ENCODE measurements around the gene ZSWIM2. TPM values are rescaled to one million over a fixed set of nuclear protein-coding genes. Genes with fewer than 3 reads are reported as not detected.

The ZSWIM2 gene
- polyA plus RNA-seq, 6 donors from 2014 or later, result not detected

DNA sequence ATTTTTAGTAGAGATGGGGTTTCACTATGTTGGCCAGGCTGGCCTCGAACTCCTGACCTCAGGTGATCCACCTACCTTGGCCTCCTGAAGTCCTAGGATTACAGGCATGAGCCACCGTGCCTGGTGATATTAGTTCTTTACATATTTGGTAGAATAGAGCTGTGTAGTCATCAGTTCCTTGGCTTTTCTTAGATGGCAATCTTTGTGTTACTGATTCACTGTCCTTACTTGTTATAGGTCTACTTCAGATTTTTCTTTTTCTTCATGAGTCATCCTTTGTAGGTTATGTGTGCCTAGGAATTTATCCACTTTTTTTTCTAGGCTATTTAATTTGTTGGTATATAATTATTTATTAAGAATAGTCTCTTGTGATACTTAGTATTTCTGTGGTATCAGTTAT, 30.3 kb upstream of the ZSWIM2 start:
- H3K27ac Mint-ChIP-seq, result no peak overlapping the region
- no peak for DNase-seq

DNA sequence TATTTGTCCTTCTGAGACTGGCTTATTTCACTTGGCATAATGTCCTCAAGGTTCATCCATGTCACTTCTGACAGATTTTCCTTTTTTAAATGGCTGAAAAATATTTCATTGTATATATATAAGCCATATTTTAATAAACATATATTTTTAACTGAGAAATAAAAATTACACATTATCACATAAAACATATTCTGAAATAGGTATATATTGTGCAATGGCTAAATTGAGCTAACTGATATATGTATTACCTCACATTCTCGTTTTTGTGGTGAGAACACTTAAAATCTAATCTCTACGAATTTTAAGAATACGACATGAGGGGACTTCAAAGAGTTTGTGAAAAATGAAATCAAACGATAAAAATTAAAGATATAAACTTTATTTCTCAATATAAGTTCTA, 25.7 kb upstream of the ZSWIM2 start:
- no peaks in the 10 kb centered on the region for H3K36me3 Mint-ChIP-seq
- H3K4me1 Mint-ChIP-seq, result no peaks in the 10 kb centered on the region
- DNase-seq (no peak), ATAC-seq (ENCODE audit: low read depth in 2 of 2) (no peak)
- no peak overlapping the region for H3K4me3 Mint-ChIP-seq
- no peak overlapping the region for H3K27ac Mint-ChIP-seq
- peaks cover 0 to 9% (median 3%) of the 10 kb centered on the region in 7 donors for H3K9me3 Mint-ChIP-seq
- peaks cover 0 to 4% (median 0%) of the 10 kb centered on the region in 3 donors for H3K27me3 Mint-ChIP-seq

More for the DNA sequence above, 30.3 kb upstream of the ZSWIM2 start:
- Mint-ChIP-seq H3K36me3 (peaks cover 10 to 14% of the 10 kb centered on the region in 2 donors), H3K9me3 (peaks cover 6 to 28% (median 16%) of the 10 kb centered on the region in 7 donors), H3K27me3 (no peaks in the 10 kb centered on the region), H3K4me3 (no peak overlapping the region), H3K4me1 (no peaks in the 10 kb centered on the region)
- no peak for ATAC-seq (ENCODE audit: low read depth in 2 of 2)

- no peak overlapping the region for H3K27ac Mint-ChIP-seq
- no peak overlapping the region for H3K4me3 Mint-ChIP-seq
- DNase-seq (no peak), ATAC-seq (ENCODE audit: low read depth in 2 of 2) (no peak)
- no peaks in the 10 kb centered on the region for H3K4me1 Mint-ChIP-seq
- peaks cover 0 to 4% (median 0%) of the 10 kb centered on the region in 3 donors for H3K27me3 Mint-ChIP-seq
- H3K36me3 Mint-ChIP-seq, result no peaks in the 10 kb centered on the region
- H3K9me3 Mint-ChIP-seq, result peaks cover 0 to 5% (median 3%) of the 10 kb centered on the region in 7 donors
These were observed 22.9 kb upstream of the ZSWIM2 start for GRCh38 chr2:186871881-186872280.

DNA sequence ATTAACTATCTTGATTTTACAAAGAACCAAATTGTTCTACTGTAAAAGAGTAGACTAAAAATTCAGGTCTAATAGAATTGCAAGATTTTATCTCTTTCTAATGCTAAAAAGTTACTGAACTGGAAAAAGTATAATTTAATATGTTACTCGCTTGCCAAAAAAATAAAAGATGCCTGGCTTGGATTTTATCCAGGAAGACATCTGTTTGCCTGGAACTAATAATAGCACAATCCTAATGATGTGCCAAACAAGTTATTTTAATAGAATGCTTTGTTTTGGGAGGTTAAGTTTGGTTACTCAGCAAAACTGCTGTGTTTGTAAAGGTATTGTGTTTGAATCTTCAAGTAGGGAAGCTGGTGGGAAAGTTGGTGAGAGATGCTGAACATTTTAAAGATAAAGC, 19.4 kb upstream of the ZSWIM2 start:
- H3K36me3 Mint-ChIP-seq, result no peaks in the 10 kb centered on the region
- H3K9me3 Mint-ChIP-seq, result peaks cover 0 to 5% (median 0%) of the 10 kb centered on the region in 7 donors
- H3K27me3 Mint-ChIP-seq, result peaks cover 0 to 9% (median 0%) of the 10 kb centered on the region in 3 donors
- no peak overlapping the region for H3K4me3 Mint-ChIP-seq
- ATAC-seq (ENCODE audit: low read depth in 2 of 2) (no peak), DNase-seq (no peak)
- H3K27ac Mint-ChIP-seq, result no peak overlapping the region
- H3K4me1 Mint-ChIP-seq, result no peaks in the 10 kb centered on the region

DNA sequence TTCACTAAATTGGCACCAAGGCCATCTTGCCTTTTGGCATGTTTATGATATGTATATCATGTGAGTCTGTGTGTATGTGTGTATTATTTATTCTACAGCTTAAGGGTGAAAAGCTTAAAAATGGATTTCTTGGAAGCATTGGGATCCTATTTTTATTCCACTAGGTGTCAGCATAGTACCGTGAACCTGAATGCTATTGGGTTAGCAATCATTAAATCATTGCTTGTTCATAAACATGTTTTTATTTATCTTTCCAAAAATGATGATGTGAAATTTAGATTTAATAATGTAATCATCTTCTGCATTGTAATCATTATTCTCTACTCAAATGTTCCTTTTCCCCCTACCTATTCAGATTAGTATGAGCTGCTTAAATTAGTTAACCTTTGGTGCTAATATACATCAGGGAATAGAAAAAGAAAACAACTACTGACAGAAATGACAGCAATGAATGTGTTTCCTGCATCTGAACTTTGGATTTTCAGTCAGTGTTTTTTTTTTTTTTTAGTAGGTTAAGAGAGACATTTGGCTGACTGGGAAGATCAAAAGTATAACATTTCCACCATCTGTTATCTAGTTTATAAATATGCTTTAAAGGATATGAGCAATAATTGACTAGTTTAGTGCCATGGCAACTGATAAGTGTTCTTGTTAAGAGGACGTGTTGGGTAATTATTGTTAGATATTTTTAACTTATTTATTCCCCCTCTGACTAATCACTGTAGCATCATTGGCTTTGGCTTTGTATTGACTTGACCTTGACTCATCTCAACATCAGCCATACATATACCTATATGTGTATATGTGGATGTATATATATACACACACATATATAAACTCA, 14.1 kb upstream of the ZSWIM2 start:
- no peak overlapping the region for H3K27ac Mint-ChIP-seq
- no peak overlapping the region for H3K4me3 Mint-ChIP-seq
- H3K27me3 Mint-ChIP-seq, result peaks cover 0 to 4% (median 0%) of the 10 kb centered on the region in 3 donors
- DNase-seq (no peak), ATAC-seq (ENCODE audit: low read depth in 2 of 2) (no peak)
- no peaks in the 10 kb centered on the region for H3K36me3 Mint-ChIP-seq
- H3K9me3 Mint-ChIP-seq, result no peaks in the 10 kb centered on the region
- H3K4me1 Mint-ChIP-seq, result no peaks in the 10 kb centered on the region

- no peak for DNase-seq
- H3K9me3 Mint-ChIP-seq, result peaks cover 0 to 4% (median 0%) of the 10 kb centered on the region in 7 donors
- H3K4me1 Mint-ChIP-seq, result no peaks in the 10 kb centered on the region
- H3K27me3 Mint-ChIP-seq, result peaks cover 0 to under 1% (median 0%) of the 10 kb centered on the region in 3 donors
- H3K36me3 Mint-ChIP-seq, result no peaks in the 10 kb centered on the region
- no peak overlapping the region for H3K4me3 Mint-ChIP-seq
- H3K27ac Mint-ChIP-seq, result no peak overlapping the region
- no peak for ATAC-seq (ENCODE audit: low read depth in 2 of 2)
These were observed 6.2 kb upstream of the ZSWIM2 start for GRCh38 chr2:186855216-186855615.

DNA sequence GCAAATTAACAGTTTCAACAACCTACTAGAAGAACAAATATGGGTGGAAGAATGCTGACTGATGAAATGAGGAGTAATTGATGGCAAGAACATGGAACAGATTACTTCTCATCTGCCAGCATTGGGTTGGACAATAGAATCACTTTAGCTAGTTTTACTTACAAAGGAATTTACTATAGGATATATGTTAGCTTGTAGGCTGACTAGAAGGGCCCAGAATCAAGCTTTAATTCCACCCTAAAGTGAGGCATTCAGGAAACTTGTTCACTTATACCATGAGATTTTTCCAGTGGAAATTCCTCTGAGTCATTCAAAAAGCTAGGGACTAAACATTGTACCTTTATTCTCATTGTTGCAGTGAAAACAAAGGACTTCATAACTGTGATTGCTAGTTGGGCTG, 5.0 kb upstream of the ZSWIM2 start:
- DNase-seq, result no peak
- H3K4me3 Mint-ChIP-seq, result no peak overlapping the region
- H3K36me3 Mint-ChIP-seq, result no peaks in the 10 kb centered on the region
- ATAC-seq (ENCODE audit: low read depth in 2 of 2), result no peak
- H3K4me1 Mint-ChIP-seq, result peaks cover 5 to 10% (median 9%) of the 10 kb centered on the region in 3 donors
- peaks cover 9 to 12% (median 11%) of the 10 kb centered on the region in 3 donors for H3K27me3 Mint-ChIP-seq
- peaks cover 0 to 5% (median 0%) of the 10 kb centered on the region in 7 donors for H3K9me3 Mint-ChIP-seq
- H3K27ac Mint-ChIP-seq, result no peak overlapping the region

- ATAC-seq (ENCODE audit: low read depth in 2 of 2) (no peak), DNase-seq (no peak)
- H3K4me3 Mint-ChIP-seq, result no peak overlapping the region
- peaks cover 9 to 14% (median 14%) of the 10 kb centered on the region in 3 donors for H3K4me1 Mint-ChIP-seq
- H3K27ac Mint-ChIP-seq, result no peak overlapping the region
- H3K9me3 Mint-ChIP-seq, result peaks cover 0 to 10% (median 0%) of the 10 kb centered on the region in 7 donors
- no peaks in the 10 kb centered on the region for H3K36me3 Mint-ChIP-seq
- H3K27me3 Mint-ChIP-seq, result peaks cover 11 to 16% (median 12%) of the 10 kb centered on the region in 3 donors
These were observed 3.5 kb upstream of the ZSWIM2 start for GRCh38 chr2:186852508-186852907.

- H3K27me3 Mint-ChIP-seq, result peaks cover 0 to 20% (median 5%) of the 10 kb centered on the region in 3 donors
These were observed 6.6 kb downstream of the ZSWIM2 start for GRCh38 chr2:186842373-186842772.

DNA sequence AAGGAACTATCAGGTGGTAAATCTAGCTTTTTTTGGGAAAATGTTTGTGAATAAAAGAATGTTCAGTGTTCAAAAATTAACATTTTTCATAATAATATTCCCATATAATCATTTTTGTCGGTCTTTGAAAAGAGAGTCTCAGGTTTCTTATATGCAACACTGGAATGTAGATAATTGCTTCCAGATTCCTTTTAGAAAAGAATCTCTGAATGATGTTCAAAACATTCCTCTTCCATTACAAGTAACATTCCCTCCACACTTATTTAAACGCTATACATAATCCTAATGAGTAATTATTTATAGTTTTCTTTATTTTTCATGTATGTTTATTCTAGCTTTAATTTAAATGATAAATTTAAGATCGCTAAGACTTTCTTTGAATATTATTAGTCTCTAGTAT, 7.0 kb downstream of the ZSWIM2 start:
- H3K4me3 Mint-ChIP-seq, result no peak overlapping the region

More at GRCh38 chr2:186842373-186842772, 6.6 kb downstream of the ZSWIM2 start:
- DNase-seq (no peak), ATAC-seq (ENCODE audit: low read depth in 2 of 2) (no peak)
- Mint-ChIP-seq H3K27ac (no peak overlapping the region), H3K4me1 (no peaks in the 10 kb centered on the region), H3K36me3 (no peaks in the 10 kb centered on the region), H3K4me3 (no peak overlapping the region), H3K9me3 (no peaks in the 10 kb centered on the region)

DNA sequence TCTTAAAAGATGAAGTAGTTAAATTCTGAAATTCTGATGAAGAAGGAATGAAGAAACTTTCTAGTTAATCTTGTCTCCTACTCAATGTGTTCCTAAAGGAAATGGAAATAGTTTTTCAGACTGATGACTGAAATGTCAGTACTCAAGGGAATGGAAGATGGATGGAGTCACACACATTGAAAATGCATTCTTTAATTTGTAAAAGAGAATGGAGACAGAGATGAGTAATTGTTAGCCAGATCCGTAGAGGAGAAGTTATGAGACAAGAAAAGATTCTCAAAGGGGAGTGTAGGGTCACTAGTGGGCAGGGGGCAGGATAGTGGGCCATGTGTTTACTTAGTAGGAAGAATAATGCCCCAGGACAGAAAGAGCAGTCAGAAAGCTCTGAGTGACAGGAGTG, 13.3 kb downstream of the ZSWIM2 start:
- H3K4me1 Mint-ChIP-seq, result no peaks in the 10 kb centered on the region

More for the DNA sequence above, 7.0 kb downstream of the ZSWIM2 start:
- Mint-ChIP-seq H3K9me3 (no peaks in the 10 kb centered on the region), H3K27ac (no peak overlapping the region), H3K27me3 (peaks cover 0 to 20% (median 5%) of the 10 kb centered on the region in 3 donors), H3K4me1 (no peaks in the 10 kb centered on the region), H3K36me3 (no peaks in the 10 kb centered on the region)
- DNase-seq, result no peak
- ATAC-seq (ENCODE audit: low read depth in 2 of 2), result no peak

DNA sequence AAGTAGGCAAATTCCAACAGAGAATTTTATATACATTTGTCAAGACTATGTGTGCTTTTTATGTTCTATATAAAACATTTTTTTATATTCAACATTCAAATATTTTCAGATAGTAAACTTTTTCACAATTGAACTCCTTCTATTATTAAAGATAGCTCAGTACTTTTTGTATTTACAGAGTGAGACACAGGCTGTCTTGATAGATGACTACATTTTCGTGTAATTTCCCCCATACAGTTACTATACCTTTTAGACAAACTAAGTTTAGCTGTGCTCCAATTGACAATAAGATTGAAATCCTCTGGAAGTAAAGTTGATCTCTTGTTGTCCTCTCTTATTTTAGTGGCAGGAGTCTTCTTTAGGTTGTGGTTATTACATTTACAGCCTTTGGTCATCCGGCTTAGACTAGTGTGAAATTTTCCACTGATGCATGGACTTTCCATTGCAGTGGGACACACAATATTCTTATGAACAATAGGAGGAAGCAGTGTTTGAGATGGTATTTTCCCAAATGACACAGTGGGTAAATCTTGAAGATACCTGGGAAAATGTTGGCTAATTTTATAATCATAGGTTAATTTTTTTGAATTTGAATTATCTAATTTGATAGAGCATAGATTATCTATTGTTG, 21.0 kb downstream of the ZSWIM2 start:
- Mint-ChIP-seq H3K27me3 (no peaks in the 10 kb centered on the region), H3K36me3 (no peaks in the 10 kb centered on the region), H3K4me1 (no peaks in the 10 kb centered on the region), H3K9me3 (peaks cover 0 to 7% (median 1%) of the 10 kb centered on the region in 7 donors), H3K27ac (no peak overlapping the region), H3K4me3 (no peak overlapping the region)
- ATAC-seq (ENCODE audit: low read depth in 2 of 2), result no peak
- DNase-seq, result no peak

More for the DNA sequence above, 13.3 kb downstream of the ZSWIM2 start:
- Mint-ChIP-seq H3K27ac (no peak overlapping the region), H3K9me3 (peaks cover 0 to 7% (median 1%) of the 10 kb centered on the region in 7 donors), H3K36me3 (no peaks in the 10 kb centered on the region), H3K4me3 (no peak overlapping the region), H3K27me3 (no peaks in the 10 kb centered on the region)
- no peak for DNase-seq
- ATAC-seq (ENCODE audit: low read depth in 2 of 2), result no peak

GRCh38 chr2:186827411-186827810, 21.6 kb downstream of the ZSWIM2 start:
- Mint-ChIP-seq H3K4me3 (no peak overlapping the region), H3K4me1 (no peaks in the 10 kb centered on the region), H3K9me3 (peaks cover 0 to 7% (median 2%) of the 10 kb centered on the region in 7 donors), H3K27ac (no peak overlapping the region), H3K36me3 (no peaks in the 10 kb centered on the region), H3K27me3 (no peaks in the 10 kb centered on the region)
- DNase-seq (no peak), ATAC-seq (ENCODE audit: low read depth in 2 of 2) (no peak)

GRCh38 chr2:186822323-186822722, 26.6 kb downstream of the ZSWIM2 start:
- H3K27ac Mint-ChIP-seq, result no peak overlapping the region
- peaks cover 0 to 7% (median 0%) of the 10 kb centered on the region in 7 donors for H3K9me3 Mint-ChIP-seq
- no peaks in the 10 kb centered on the region for H3K27me3 Mint-ChIP-seq

More at GRCh38 chr2:186822323-186822722, 26.6 kb downstream of the ZSWIM2 start:
- H3K4me3 Mint-ChIP-seq, result no peak overlapping the region
- ATAC-seq (ENCODE audit: low read depth in 2 of 2), result no peak
- no peaks in the 10 kb centered on the region for H3K36me3 Mint-ChIP-seq
- DNase-seq, result no peak
- H3K4me1 Mint-ChIP-seq, result no peaks in the 10 kb centered on the region
